ENCODE measurements around the gene OR14A16. TPM values are rescaled to one million over a fixed set of nuclear protein-coding genes. Genes with fewer than 3 reads are reported as not detected.

The OR14A16 gene
- total RNA-seq, 1 experiment from 2014 or later, result not detected

GRCh38 chr1:247857985-247858619 is 34.2 kb upstream of the OR14A16 start:
- BruUV-seq (replicated peaks), result no TSS peak
- in situ Hi-C loops (cut with HindIII; ENCODE audit: low pct_unique_long_range_greater_than_20kb, low sequenced_read_pairs), result no loop called here
- no peak for DNase-seq (ENCODE audit: low read depth, low spot score)
- intact Hi-C loops (cut with micrococcal nuclease; ENCODE audit: unreplicated experiment), result loop anchor here (10.0 kb wide), 1 partner anchor 57 kb away; no protein-coding TSS in a partner anchor
- no peaks in the 10 kb centered on the region for H3K4me1 ChIP-seq (ENCODE audit: control insufficient read depth, insufficient read depth, low read length)
- H3K27me3 ChIP-seq (ENCODE audit: control insufficient read depth, insufficient read depth, low read length), result no peaks in the 10 kb centered on the region
- no peaks in the 10 kb centered on the region for H3K36me3 ChIP-seq (ENCODE audit: control insufficient read depth, insufficient read depth, low read length)
- H3K4me3 ChIP-seq (ENCODE audit: low read depth in 2 of 2, low read length in 2 of 2), result no peak overlapping the region
- no peak overlapping the region for H3K27ac ChIP-seq (ENCODE audit: low read length)
- no peaks in the 10 kb centered on the region for H3K9me3 ChIP-seq (ENCODE audit: control insufficient read depth, insufficient read depth, low read depth, low read length)
- POLR2A ChIA-PET, result no interaction called here
- TF ChIP-seq TCF7L2 (IDR thresholded peaks at IDR 0.05; ENCODE audit: low read depth, low read length) (no peak), CTCF (IDR thresholded peaks at IDR 0.05) (no peak), POLR2AphosphoS5 (IDR thresholded peaks at IDR 0.05; ENCODE audit: low read depth, low read length) (no peak), REST (IDR thresholded peaks at IDR 0.05; ENCODE audit: insufficient read depth in 1 of 2, low read depth in 2 of 2, low read length in 1 of 2) (no peak), SIN3A (IDR thresholded peaks at IDR 0.05; ENCODE audit: borderline replicate concordance, insufficient read depth, low read depth, low read length) (no peak)
- no peak for ATAC-seq
- CTCF ChIA-PET, result no interaction called here

GRCh38 chr1:247857069-247857984 is 33.4 kb upstream of the OR14A16 start, which contains the start of gene TRIM58:
Gene TRIM58, plus strand, starts transcription at chr1:247857187. Its CDS starts 60 bp downstream, at chr1:247857247.
- TF ChIP-seq SIN3A (IDR thresholded peaks at IDR 0.05; ENCODE audit: borderline replicate concordance, insufficient read depth, low read depth, low read length) (no peak), POLR2AphosphoS5 (IDR thresholded peaks at IDR 0.05; ENCODE audit: low read depth, low read length) (no peak), REST (IDR thresholded peaks at IDR 0.05; ENCODE audit: insufficient read depth in 1 of 2, low read depth in 2 of 2, low read length in 1 of 2) (no peak), CTCF (IDR thresholded peaks at IDR 0.05) (no peak), TCF7L2 (IDR thresholded peaks at IDR 0.05; ENCODE audit: low read depth, low read length) (no peak)
- Histone ChIP-seq H3K27ac (ENCODE audit: low read length) (no peak within 1 kb of the TSS), H3K36me3 (ENCODE audit: control insufficient read depth, insufficient read depth, low read length) (no peaks in the 10 kb centered on the region), H3K27me3 (ENCODE audit: control insufficient read depth, insufficient read depth, low read length) (no peaks in the 10 kb centered on the region), H3K9me3 (ENCODE audit: control insufficient read depth, insufficient read depth, low read depth, low read length) (no peaks in the 10 kb centered on the region), H3K4me3 (ENCODE audit: low read depth in 2 of 2, low read length in 2 of 2) (no peak within 1 kb of the TSS; a peak in 1 of 4 replicates), H3K4me1 (ENCODE audit: control insufficient read depth, insufficient read depth, low read length) (no peaks in the 10 kb centered on the region)
- in situ Hi-C loops (cut with HindIII; ENCODE audit: low pct_unique_long_range_greater_than_20kb, low sequenced_read_pairs) (no loop called here), intact Hi-C loops (cut with micrococcal nuclease; ENCODE audit: unreplicated experiment) (loop anchor here (10.0 kb wide), 1 partner anchor 57 kb away; no protein-coding TSS in a partner anchor)
- ChIA-PET POLR2A (interaction anchor here (0.6 kb wide), 1 partner anchor 10 kb away, joined by 4 read pairs; no protein-coding TSS in a partner anchor), CTCF (no interaction called here)
- BruUV-seq (replicated peaks), result no TSS peak
- ATAC-seq (no peak), DNase-seq (ENCODE audit: low read depth, low spot score) (no peak)

All from Panc1 (cell line).